GM04504 (cell line): ENCODE measurements around the gene CTH.
"Not testable (repeated sequence)": the region's sequence is repeated elsewhere in the genome, so short reads cannot be mapped to it uniquely, and the experiment has no call there.

ENCODE experiments used
- DNase-seq: peaks from one replicate; pipeline ENCODE4 v3.0.0-alpha.2; 2012; ENCODE audit warnings: low read depth

CTH gene

DNA sequence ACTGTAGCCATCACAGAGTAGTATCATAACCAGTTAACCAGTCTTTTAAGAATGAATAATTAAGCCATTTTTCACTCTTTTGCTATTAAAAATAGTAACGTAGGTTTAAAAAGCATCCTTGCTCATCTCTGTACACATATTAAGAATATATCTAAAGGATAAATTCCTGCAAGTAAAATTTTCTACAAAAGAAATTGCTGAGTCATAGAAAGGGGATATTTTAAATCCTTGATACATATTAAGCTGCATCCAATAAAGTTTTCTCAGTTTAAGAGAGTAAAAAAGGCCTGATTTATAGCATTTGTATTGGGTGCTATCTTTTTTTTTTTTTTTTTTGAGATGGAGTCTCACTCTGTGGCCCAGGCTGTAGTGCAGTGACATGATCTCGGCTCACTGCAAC is 1.9 kb upstream of the CTH start:
- DNase-seq, result no peak

- no peak for DNase-seq
These were observed 334 bp downstream of the CTH start for GRCh38 chr1:70411360-70411844.

DNA sequence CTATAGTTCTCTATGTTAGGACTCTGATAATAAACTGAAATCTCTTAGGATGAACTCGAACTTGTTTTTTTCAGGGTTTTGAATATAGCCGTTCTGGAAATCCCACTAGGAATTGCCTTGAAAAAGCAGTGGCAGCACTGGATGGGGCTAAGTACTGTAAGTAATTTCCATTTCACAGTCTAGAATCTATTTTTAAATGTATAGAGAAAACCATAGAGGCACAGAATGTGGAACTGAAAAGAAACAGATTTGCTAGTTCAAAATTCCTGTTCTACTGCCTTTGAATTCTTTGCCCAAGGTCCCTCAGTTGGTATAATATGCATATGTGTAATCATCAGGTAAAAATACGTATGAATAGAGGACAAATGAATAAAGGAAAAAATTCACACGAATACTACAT is 4.8 kb downstream of the CTH start:
- DNase-seq, result no peak

DNA sequence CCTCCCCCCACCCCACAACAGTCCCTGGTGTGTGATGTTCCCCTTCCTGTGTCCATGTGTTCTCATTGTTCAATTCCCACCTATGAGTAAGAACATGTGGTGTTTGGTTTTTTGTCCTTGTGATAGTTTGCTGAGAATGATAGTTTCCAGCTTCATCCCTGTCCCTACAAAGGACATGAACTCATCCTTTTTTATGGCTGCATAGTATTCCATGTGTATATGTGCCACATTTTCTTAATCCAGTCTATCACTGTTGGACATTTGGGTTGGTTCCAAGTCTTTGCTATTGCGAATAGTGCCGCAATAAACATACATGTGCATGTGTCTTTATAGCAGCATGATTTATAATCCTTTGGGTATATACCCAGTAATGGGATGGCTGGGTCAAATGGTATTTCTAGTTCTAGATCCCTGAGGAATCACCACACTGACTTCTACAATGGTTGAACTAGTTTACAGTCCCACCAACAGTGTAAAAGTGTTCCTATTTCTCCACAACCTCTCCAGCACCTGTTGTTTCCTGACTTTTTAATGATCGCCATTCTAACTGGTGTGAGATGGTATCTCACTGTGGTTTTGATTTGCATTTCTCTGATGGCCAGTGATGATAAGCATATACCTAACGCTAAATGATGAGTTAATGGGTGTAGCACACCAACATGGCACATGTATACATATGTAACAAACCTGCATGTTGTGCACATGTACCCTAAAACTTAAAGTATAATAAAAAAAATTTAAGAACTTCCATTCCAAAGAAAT is 8.1 kb downstream of the CTH start:
- not testable (repeated sequence) for DNase-seq

GRCh38 chr1:70420320-70420719 is 9.3 kb downstream of the CTH start:
- DNase-seq, result no peak

- DNase-seq, result no peak
These were observed 15.4 kb downstream of the CTH start for GRCh38 chr1:70426154-70427131.

GRCh38 chr1:70427976-70428375 is 16.9 kb downstream of the CTH start:
- DNase-seq, result no peak

DNA sequence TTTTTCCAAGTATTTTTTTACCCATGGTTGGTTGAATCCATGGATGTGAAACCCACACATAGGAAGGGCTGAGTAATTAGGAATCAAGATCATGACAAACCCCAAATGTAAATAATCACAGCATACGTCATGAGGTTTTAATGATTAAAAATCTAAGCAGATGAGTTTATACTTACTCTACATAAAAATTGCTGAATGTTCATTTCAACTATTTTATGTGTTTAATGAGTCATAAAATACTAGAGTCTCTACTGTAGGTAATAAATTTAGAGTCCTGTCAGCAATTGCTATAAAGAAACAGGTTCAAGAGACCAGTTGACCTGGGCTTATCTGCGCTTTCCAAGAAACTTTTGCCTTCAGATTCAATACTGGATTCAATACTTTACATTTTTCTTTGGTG is 18.2 kb downstream of the CTH start:
- DNase-seq, result no peak

GRCh38 chr1:70429757-70430156 is 18.7 kb downstream of the CTH start:
- DNase-seq, result no peak

- no peak for DNase-seq
These were observed 20.2 kb downstream of the CTH start for GRCh38 chr1:70431317-70431716.

DNA sequence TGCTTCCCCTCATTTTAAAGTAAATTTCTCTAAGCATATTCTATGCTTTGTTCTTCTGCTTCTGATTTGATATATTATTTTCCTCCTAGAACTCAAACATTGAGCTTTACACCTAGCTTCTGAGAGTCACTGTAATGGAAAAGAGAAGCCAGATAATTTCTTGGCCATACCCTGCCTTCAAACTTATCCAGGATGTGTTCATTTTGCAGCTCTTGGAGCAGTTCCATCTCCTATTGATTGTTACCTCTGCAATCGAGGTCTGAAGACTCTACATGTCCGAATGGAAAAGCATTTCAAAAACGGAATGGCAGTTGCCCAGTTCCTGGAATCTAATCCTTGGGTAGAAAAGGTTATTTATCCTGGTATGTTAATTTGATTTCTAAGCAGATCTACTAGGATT is 20.8 kb downstream of the CTH start:
- DNase-seq, result no peak

DNA sequence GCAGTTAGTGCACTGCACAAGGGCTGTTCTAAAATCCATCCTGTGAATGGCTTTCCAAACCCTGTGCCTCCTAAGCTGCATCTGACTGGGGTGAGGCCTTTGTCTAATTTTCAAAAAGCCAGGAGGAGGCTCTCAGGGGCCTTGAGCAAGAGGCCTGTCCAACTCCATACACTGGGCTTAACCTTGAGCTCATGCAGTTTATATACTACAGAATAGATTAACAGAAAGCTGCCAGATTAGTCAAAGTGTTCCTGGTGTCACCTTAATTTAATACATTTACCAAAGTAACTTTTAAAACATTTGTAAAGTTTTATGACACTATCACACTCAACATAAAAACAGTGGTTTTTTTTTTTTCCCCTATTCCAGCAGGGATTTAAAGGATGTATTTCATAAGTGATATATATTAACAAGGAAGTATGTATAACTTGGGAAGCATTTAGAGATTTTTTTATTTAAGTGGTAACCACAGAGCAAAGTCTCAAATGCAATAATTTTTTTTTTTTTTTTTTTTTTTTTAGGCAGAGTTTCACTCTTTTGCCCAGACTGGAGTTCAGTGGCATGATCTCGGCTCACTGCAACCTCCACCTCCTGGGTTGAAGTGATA is 23.3 kb downstream of the CTH start:
- DNase-seq, result no peak

GRCh38 chr1:70436622-70437251 is 25.7 kb downstream of the CTH start:
- DNase-seq, result peak; percentile 28

- no peak for DNase-seq
These were observed 27.5 kb downstream of the CTH start for GRCh38 chr1:70438529-70438928.

DNA sequence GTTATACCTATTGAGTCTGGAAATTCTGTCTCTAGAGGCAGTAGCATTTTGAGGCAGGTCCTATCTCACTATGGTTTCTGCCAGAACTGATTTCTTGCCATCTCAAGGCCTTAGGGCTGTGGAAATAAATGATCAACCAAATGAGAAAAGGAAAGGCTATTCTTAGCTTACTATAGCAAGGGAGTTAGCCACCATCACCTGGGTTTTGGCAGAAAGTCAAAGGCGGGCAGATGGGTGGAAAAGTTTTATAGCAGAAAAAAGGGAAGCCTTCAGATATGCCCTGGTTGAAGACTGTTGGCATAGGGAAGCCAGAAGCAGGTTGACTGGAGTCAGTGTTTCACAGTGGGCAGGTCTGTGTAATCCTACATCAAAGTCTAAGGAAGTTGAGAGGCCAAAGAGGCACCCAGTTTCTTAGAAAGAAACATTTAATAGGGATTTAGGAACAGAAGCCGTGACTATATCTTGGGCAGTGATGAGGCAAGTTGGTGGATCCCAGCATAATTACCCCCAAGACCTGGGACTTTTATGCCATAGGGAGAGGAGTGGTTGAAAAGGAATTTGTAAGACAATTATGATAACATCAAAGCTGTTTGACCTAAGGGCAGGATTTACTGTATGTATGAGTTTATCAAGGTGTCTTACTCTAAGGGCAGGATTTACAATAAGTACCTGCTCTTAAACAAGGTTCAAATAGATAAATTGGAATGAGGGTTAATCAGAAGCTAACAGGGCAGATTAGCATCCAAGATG is 29.7 kb downstream of the CTH start:
- no peak for DNase-seq

DNA sequence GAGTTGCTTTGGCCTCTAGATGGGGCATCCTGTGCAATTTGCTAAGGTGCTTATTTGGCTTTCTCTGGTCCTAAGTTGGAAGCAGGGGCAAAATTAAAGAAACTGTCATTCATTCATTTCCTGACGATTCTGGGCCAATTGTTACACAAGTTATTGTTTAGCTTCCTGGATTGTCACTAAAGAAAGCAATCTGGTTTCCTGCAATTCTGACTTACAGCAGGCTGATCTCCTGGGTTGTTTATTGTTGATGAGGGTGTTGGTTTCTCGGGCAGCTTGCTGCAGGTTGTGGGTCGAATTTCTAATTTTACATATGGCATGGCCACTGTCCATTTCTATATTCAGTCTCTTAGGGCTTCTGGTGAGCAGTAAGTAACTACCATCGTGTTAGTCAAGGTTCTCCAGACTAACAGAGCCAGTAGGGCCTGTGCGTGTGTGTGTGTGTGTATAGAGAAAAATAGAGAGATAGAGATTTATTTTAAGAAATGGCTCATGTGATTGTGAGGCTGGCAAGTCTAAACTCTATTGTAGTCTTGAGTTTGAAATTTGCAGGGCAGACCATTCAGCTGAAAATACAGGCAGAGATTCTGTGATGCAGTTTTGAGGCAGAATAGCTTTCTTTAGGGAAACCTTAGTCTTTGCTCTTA is 30.4 kb downstream of the CTH start:
- DNase-seq, result no peak

DNA sequence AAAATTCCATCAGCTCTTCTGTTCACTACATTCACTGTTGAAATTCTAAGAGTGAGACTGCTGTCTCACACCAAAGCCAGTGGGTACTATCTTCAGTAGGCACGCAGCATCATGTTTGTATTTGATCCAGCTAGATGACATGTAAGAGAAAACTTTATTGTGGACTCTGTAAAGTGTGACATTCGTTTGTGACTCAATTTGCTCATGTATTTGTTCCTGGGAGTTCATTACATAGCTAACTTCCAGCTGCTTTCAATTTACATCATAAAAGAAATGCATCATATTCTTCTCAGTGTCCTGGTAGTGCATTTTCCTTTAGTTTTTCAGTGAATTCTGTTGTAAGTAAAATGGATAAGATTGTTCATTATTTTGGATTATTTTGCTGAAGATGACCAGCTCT is 31.4 kb downstream of the CTH start:
- DNase-seq, result no peak

DNA sequence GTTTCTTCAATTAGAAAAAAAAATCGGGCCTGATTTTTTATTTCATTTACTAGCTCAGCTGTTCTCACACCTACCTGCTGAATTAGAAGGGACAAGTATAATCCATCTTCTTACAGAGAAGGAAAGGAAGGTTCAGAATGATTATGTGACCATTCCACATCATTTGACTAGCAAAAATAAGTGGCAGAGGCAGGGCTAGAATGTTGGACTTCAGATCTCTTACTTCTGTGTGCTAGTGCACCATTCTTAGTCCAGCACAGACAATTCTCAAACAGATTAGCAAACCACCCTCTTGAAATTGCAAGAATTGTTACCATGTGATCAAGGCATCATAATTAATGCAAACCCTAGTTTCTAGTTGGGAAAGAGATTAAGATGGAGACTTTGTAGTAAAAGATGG is 32.7 kb downstream of the CTH start:
- no peak for DNase-seq

GRCh38 chr1:70449049-70449448 is 38.0 kb downstream of the CTH start:
- no peak for DNase-seq

DNA sequence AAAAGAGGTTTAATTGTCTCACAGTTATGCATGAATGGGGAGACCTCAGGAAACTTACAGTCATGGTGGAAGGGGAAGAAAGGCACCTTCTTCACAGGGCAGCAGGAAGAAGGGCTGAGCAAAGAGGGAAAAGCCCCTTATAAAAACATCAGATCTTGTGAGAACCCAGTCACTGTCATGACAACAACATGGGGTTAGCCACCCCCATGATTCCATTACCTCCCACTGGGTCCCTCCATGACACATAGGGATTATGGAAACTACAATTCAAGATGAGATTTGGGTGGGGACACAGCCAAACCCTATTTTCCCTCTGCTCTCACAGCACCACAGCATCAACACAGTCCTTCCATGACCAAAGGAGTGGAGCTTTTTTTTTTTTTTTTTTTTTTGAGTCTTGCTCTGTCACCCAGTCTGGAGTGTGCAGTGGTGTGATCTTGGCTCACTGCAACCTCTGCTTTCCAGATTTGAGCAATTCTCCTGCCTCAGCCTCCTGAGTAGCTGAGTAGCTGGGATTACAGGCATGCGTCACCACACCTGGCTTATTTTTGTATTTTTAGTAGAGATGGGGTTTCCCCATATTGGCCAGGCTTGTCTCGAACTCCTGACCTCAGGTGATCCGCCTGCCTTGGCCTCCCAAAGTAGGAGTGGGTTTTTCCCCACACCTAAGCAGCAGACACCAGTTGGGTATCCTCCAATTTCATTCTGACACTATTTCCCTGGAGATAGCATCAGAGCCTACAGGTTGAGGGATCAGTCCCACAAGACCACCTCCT is 41.3 kb downstream of the CTH start:
- not testable (repeated sequence) for DNase-seq
